Activated T-cell treated with anti-CD3 and anti-CD28 coated beads for 48 hours (primary cell): Measurements from ENCODE around the gene GPSM1.

Experiments
- DNase-seq: peaks from one replicate; pipeline ENCODE4 v3.0.0-alpha.2; 2020; ENCODE audit warnings: low read depth

The GPSM1 gene

DNA sequence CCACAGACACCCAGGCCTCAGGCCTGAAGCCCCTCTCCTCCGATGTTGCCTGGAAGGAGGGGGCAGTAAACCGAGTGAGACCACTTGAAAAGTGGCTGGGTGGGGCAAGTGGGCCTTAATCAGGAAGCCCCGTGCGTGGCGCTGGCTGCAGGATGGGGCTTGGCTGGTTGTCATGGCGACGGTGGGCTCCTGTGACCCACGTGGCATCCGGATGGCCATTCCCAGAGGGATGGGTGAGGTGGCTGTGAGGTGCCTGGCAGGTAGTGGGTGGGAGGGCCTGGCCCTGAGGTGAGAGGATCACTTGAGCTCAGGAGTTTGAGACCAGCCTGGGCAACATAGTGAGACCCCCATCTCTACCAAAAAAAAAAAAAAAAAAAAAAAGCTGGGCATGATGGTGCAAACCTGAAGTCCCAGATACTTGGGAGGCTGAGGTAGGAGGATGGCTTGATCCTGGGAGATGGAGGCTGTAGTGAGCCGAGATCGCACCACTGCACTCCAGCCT lies 5.2 kb downstream of the GPSM1 start:
- no peak for DNase-seq

DNA sequence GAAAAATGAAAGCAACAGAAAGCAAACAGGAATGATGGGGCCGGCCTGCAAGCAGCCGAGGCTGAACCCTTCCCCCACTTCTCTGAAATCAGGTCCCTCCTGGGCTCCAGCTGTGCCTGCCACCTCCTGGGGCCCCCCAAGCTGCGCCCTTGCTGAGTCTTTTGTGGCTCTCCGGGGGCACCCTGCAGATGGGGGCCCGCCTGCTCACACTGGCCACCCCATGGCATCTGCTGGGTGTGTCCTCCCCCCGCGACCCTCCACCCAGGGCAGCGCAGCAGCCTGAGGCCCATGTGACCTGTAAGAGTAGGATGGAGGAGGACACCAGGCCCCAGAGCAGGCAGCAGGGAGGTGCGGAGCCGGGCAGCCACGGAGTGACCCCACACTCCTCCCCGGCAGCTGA lies 5.7 kb downstream of the GPSM1 start:
- no peak for DNase-seq

DNA sequence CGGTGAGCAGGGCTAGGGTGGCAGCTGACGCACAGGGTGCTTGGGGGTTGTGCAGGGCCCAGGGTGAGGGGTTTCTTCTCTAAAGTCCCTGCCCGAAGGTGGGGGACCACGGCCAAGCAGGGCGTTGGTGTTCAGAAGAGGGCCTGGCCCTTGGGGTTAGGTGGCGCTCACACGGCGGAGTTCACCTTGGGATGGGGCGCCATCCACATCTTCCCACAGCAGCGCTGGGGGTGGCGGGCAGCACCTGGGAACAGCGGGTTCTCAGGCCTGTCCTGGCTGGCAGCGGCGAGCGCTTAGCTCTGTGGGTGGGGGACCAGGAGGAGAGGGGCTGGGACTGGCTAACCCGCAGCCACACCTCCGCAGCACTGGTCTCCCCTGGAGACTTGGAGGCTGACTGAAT lies 6.1 kb downstream of the GPSM1 start:
- no peak for DNase-seq

DNA sequence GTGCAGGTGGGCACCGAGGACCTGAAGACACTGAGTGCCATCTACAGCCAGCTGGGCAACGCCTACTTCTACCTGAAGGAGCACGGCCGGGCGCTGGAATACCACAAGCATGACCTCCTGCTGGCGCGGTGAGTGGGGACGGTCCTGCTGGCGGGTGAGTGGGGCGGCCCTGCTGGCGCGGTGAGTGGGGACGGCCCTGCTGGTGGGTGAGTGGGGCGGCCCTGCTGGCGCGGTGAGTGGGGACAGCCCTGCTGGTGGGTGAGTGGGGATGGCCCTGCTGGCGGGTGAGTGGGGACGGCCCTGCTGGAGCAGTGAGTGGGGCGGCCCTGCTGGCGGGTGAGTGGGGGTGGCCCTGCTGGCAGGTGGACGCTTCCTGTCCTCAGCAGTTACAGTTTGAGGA lies 7.2 kb downstream of the GPSM1 start:
- no peak for DNase-seq

DNA sequence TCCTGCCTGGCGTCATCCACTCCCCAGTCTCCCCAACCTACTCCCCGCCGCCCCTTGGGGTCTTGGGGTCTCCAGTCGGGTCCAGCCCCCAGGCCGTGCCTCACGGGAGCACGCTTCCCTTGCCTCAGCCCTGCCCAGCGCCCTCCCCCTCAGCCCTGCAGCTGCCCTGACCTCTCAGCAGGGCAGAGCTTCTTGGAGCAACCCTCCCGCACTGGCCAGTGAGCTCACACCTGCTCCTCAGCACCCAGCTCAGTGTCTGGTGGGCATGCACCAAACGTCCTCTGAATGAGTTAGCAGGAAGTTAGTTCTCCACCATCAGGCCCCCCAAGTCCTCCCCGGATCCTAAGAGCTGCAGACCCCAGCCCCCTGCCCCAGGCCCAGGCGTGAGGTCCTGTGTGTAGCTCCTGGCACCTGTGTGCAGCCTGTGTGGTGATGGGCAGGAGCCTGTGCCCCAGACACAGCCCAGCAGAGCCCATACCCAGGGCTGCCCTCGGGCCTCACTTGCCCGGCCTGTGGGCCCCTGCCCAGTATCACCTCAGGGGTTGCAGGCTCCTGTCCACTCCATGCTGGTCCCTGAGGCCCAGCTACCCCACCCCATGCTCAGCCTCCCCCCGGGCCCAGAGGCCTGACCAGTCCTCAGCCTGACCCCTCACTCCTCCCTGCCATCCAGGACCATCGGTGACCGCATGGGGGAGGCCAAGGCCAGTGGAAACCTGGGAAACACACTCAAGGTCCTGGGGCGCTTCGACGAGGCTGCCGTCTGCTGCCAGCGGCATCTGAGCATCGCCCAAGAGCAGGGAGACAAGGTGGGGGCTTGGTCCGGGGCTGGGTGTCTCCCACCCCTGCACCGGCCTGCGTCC lies 8.2 kb downstream of the GPSM1 start:
- no peak for DNase-seq

DNA sequence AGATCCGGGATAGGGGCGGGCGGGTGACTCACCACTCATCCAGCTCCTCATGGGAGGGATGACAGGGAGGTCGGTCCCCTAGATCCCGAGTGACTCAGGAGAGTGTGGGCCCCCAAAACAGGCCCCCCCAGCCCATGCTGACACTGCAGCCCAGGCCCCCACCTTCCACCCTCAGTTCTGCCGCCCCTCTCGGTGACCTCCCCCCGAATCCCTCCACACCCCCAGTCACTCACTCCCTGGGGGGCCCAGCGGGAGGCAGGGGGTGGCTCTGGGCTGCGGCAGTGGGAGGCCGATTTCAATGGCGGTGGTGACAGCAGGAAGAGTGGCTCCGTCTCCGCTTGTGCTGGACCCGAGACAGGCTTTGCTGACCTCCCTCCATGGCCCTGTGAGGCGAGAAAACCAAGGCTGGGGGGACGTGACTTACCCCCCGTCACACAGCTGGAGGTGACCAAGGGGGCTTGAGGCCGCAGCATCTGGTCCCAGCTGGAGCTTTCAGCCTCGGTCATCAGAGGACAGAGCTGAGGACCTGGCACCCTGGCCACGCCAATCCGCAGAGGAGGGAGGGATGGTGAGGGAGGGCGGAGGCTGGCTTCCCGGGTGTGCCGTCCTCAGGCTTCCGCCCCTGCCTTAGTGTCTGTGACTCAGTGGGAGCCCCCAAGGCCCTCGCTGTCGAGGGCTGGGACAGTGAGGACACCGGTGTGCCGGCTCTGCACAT lies 9.0 kb downstream of the GPSM1 start:
- DNase-seq: no peak

DNA sequence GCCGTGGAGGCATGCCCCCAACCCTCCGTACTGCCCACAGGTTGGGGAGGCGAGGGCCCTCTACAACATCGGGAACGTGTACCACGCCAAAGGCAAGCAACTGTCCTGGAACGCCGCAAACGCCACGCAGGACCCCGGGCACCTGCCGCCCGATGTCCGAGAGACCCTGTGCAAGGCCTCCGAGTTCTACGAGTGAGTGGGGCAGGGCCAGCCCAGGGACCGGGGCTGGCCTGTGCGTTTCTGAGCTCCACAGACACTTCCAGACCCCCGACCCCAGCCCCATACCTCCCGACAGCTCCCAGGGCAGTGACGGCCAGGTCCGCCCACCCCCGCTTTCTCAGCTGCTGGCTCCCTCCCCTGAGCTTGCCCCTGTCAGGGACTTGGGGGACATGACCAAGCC lies 9.5 kb downstream of the GPSM1 start:
- DNase-seq: no peak

DNA sequence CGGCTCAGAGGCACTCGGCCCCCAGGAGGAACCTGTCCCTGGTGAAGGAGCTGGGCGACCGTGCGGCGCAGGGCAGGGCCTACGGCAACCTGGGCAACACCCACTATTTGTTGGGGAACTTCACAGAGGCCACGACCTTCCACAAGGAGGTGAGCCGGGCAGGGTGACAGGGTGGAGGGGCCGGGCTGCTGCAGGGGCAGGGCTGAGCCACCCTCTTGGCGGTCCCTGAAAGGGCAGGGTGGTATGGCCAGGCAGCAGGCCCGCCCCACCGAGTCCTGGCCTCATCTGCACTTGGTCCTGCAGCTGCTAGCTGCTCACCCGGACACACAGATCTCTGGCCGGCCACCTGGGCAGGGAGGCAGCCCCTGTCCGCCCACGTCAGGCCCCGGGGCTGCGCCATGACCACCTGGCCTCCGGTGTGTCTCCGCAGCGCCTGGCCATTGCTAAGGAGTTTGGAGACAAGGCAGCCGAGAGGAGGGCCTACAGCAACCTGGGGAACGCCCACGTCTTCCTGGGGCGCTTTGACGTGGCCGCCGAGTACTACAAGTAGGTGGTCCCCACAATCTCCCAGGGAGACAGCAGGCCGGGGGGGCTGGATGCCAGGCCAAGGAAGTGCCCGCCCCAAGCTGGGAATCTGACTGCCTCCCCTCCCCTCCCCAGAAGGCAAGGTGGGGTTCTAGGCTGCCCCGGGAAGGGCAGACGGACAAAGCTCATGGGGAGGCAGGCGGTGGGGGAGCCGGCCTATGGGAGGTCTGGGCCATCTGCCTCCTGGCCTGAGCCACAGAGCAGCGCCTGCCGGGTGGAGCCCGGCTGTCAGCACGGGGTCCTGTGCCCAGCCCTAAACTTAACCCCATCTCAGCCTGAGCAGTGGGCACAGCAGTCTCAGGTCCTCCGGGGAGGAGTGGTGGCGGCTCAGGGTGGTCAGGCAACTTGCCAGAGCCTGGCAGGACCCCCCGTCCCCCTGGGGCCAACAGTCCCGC lies 10.4 kb downstream of the GPSM1 start:
- DNase-seq: no peak

DNA sequence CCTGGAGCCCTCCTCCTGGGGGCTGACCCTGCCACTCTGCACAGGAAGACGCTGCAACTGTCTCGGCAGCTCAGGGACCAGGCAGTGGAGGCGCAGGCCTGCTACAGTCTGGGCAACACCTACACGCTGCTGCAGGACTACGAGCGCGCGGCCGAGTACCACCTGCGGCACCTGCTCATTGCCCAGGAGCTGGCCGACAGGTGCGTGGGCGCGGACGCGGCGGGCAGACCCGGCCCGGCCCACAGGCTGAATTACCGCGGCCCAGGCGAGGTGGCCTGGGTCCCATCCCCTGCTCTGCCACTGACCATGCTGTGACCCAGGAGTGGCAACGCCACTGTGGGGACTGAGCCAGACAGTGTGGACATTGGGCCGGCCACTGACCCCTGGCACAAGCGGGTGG lies 11.2 kb downstream of the GPSM1 start:
- no peak for DNase-seq

DNA sequence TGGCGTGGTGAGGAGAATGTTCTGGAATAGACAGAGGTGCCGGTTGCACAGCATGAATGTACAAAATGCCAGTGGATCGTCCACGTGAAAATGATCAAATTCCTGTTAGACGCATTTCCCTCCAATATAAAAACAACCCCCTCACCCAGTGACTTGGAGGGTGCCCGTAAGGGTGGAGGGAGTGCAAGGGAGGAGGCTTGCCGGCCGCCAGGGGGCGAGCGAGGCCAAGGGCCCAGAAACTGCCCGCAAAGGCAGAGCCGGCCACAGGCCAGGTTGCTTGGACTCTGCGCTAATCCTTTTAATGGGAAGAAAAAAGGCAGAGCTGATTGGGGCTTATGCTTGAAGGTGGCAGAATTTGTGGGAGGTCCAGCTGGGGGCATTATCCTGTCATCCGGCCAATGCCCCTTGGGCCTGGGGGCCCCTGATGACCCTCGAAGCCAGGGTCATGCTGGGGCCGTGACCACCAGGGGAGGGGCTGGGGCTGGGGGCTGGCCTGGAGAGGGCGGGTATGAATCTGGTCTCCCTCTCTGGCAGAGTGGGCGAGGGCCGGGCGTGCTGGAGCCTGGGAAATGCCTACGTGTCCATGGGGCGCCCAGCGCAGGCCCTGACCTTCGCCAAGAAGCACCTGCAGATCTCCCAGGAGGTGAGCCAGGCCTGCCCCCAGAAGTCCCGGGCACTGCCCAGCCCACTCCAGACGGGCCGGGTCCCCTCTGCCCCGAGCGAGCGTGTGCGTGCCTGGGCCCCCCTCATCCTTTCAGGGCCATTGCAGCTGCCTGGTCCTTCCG lies 12.0 kb downstream of the GPSM1 start:
- peak; percentile 38 for DNase-seq

DNA sequence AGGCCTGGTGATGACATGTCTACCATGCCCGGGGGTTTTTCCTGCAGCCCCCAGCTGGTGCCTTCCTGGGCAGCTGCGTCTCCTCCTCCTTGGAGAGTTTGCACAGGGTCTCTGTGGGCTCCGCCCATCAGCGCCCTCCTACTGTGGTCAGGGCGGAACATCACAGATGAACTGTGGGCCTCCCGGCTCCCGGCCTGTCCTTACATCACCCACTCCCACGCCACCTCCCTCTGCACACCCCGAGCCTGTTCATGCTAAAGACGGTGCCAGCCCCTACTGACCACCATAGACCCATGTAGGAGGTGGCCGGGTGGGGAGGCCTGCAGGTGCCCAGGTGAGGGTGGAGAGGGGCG lies 12.6 kb downstream of the GPSM1 start:
- DNase-seq: no peak

DNA sequence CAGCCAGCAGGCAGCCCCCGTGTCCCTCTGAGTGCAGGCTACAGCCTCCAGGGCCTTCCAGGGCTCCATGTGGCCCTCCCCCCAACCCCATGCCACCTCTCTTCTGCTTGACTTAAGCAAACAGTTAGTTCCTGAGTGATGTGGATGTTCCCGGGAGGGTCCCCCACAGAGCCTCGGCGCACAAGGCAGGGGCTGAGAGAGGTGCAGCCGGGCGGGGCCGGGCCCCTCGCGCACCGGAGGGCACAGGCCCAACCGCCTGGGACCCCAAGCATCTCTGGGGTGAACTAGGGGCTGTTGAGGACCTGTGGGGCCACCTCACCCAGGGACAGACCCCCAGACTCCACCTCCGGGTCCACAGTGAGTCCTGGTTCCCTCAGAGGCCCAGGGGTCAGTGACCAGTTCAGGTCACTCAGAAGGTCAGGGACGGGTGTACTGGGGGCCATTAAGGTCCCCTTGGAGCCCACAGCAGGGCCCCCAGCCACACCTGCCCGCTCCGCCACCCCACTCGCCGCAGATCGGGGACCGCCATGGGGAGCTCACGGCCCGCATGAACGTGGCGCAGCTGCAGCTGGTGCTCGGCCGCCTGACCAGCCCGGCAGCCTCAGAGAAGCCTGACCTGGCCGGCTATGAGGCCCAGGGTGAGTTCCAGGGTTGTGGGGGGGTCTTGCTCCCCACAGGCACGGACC lies 13.2 kb downstream of the GPSM1 start:
- no peak for DNase-seq

DNA sequence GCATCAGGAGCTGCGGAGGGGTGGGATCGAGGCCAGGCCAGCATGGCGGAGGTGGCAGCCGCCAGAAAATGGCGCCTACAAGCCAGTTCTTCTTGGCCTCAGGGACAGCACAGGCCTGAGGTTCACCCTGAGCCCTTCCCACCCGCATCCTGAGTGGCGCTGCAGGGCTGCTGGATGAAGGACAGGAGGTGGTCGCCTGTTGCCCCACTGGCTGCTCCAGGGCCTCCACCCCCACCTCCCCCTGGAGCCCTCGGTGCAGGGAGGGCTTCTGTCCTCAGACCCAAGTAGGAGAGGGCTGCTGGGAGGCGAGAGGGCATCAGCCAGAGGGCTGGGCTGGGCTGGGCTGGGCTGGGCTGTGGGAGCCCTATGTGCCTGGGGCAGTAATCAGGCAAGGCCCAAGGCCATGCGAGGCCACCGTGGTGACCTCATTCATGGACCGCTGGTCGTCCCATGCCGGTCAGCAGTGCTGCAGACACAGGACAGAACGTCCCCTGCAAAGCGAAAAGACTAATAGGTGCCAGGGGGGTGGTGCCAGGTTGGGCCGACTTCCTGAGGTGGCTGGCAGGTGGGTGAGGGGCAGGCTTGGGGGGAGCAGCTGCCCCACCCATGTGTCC lies 13.8 kb downstream of the GPSM1 start:
- DNase-seq: no peak

DNA sequence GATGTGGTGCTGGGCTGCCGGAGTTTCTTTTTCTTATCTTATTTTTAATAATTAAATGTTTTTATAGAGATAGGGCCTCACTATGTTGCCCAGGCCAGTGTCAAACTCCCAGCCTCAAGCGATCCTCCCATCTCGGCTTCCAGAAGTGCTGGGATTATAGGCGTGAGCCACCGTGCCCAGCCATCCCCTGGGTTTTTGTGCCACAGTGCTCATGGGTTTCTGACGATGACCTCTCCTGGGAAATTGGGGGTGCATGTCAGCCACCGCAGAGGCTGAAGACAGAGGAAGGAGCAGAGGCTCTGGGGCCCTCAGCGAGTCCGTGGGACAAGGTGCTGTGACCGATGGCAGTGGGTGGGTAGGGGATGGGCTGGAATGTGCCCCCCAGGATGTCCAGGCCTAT lies 14.4 kb downstream of the GPSM1 start:
- no peak for DNase-seq

DNA sequence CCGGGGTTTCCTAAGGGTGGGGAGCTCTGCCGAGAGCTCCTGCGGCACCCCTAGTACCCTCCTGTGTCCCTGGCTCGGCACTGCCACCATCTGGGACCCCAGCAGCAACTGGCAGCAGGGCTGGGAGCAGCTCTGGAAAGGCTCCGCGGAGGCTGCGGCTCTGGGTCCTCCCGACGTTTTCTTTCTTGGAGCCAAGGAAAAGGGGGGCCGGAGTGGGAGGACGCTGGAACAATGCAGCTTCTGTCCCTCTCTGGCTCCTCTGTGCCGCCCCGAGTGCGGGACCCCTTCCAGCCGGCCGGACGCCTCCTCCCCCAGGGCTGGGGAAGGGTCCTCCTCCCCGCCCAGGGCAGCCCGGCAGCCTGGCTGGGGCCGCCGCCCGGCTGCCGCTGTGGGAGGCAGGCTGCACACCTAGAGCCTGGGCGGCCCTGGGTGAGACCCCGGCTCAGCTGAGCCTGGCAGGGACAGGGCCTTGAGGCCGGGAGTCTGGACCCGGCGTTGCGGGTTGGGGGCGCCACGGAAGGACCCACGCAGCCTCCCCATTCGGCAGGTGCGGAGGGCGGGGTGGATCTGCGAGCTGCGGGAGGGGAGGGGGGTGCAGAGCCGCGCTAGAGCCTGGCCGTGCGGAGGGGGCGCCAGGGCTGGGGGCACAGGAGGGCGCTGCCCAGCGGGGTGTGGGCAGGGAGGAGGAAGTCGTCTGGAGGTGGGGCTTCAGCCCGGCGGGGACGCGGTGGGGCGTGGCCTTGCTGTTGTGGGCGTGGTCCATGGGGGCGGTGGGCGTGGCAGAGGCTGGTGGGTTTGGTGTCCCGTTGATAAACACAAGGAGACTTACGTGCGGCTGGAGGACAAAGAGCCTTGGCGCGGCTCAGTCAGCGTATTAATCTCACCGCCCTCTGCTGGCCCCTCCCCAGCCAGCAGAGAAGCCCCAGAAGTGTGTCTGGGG lies 15.1 kb downstream of the GPSM1 start:
- peak; percentile 73 for DNase-seq

DNA sequence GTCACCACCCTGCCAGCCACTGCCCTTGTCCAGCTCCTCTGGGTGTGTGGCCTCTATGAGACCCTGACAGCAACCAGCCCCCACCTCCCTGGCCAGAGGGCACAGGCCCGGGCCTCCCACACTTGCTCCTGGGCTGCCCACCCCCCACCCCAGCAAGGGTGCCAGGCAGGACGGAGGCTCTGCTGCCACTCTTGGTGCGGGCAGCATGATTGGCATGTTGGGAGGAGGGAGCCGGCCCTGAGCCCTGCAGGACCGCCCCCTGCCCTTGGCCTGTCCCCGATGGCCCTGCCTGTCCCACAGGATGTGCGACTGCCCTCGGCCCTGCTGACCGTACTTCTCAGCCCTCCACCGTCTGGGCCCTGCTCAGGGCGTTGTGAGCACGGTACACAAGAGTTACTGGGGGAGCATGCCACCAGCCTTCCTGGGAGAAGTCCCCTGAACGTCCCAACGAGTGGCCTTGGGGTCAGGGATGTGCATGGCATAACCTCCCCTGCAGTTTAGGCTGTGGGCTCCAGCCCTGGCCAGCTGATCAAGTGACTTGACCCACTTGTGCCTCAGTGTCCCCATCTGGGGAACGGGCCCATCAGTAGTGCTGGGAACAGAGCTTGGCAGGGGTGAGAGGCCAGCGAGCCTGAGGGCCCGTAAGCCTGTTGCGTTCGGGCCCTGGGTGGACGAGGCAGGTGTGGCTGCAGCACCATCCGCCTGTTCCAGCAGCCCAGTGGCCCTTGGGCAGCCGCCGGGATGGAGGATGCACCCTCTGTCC lies 16.0 kb downstream of the GPSM1 start:
- no peak for DNase-seq

DNA sequence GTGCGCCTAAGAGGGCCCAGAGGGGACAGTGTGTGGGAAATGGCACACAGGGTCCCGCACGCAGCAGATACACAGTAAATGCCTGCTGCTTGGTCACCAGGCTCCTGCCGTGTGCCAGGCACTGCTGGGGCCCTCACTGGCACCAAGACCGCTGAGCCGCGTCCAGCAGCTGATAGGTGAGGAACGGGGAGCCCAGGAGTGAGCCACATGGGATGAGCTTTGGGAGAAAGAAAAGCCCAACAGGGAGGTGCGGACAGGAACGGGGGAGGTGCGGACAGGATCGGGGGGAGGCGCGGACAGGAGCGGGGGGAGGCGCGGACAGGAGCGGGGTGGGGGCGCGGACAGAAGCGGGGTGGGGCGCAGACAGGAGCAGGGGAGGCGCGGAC lies 16.5 kb downstream of the GPSM1 start:
- DNase-seq: no peak

DNA sequence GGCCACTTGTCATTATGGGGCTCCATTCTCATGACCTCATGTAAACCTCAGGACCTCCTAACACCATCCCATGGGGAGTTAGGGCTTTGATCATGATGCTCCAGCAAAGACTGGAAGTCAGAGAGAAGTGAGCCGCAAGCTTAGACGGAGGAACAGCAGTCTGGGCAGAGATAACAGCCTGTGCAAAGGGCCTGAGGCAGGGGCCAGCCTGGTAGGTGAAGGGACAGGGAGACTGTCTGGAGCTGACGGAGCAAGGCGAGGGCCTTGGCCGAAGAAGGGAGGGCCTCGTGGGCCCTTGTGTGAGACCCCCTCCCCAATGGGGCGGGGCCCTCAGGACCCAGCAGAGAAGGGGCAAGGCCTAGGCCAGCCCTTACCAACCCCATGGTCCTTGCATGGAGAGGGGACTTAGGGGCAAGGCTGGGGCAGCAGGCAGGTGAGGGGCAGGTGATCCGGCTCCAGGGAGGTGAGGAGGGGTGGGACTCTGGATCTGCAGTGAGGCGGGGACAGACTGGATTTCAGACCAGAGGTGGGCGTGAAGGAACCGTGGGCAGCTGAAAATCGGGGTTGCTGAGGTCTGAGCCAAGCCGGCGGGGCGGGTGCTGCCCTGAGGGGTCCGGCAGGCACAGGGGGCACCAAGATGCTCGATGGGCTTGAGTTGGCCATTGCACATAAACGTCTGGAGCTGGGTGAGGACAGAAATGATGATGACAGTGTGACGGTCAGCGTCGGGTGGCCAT lies 17.4 kb downstream of the GPSM1 start:
- no peak for DNase-seq
